Measurements from ENCODE around the gene PLPP3. TPM values are rescaled to one million over a fixed set of nuclear protein-coding genes. Genes with fewer than 3 reads are reported as not detected.

The PLPP3 gene
- total RNA-seq, 2 donors from 2014 or later = 164 to 271 TPM

DNA sequence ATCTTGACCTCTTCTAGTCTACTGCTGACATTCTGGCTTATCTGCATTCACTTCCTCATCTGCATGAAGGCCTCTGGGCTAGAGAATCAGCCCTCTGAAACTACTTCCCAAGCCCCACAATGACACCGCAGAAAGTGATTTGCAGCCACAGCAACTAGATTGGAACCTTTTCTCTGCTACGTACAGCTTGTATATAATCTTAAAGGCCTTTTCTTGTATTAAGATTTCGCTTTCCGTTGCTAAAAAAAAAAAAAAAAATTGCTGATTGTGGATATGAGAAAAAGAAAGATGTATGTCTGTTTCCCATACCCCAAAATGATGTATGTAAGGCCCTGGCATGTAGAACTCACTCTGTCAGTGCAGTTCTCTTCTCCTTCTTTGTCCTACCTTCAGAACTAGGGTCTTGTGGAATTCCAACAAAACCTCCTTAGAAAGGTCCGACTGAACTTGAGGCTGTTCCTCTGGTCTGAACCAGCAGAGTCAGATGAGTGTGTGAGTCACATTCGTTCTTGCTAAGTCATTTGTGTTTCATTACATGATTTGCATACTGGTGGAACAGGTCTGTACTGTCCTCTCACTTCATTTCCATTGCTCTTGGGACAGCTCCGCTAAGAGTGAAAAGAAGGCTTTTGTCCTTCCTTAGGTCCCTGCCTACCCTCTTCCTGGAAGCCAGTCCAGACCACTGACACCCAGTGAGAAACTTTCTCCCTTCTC, 62.7 kb downstream of the PLPP3 start:
- Histone ChIP-seq H3K27me3 (replicated peaks; ENCODE audit: insufficient read depth) (no peaks in the 10 kb centered on the region), H3K36me3 (peaks cover 7% of the 10 kb centered on the region), H3K4me1 (ENCODE audit: control insufficient read depth in 1 of 2, low read depth in 2 of 2) (no peaks in the 10 kb centered on the region), H3K9me3 (no peaks in the 10 kb centered on the region), H3K4me3 (no peak overlapping the region), H3K27ac (no peak overlapping the region)
- DNase-seq (ENCODE audit: low spot score) (no peak), ATAC-seq (ENCODE audit: insufficient number of reproducible peaks, low FRiP score, low read depth) (peak; percentile 55)
- TF ChIP-seq, protein P1, sequence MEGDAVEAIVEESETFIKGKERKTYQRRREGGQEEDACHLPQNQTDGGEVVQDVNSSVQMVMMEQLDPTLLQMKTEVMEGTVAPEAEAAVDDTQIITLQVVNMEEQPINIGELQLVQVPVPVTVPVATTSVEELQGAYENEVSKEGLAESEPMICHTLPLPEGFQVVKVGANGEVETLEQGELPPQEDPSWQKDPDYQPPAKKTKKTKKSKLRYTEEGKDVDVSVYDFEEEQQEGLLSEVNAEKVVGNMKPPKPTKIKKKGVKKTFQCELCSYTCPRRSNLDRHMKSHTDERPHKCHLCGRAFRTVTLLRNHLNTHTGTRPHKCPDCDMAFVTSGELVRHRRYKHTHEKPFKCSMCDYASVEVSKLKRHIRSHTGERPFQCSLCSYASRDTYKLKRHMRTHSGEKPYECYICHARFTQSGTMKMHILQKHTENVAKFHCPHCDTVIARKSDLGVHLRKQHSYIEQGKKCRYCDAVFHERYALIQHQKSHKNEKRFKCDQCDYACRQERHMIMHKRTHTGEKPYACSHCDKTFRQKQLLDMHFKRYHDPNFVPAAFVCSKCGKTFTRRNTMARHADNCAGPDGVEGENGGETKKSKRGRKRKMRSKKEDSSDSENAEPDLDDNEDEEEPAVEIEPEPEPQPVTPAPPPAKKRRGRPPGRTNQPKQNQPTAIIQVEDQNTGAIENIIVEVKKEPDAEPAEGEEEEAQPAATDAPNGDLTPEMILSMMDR (IDR thresholded peaks at IDR 0.05) = no peak

DNA sequence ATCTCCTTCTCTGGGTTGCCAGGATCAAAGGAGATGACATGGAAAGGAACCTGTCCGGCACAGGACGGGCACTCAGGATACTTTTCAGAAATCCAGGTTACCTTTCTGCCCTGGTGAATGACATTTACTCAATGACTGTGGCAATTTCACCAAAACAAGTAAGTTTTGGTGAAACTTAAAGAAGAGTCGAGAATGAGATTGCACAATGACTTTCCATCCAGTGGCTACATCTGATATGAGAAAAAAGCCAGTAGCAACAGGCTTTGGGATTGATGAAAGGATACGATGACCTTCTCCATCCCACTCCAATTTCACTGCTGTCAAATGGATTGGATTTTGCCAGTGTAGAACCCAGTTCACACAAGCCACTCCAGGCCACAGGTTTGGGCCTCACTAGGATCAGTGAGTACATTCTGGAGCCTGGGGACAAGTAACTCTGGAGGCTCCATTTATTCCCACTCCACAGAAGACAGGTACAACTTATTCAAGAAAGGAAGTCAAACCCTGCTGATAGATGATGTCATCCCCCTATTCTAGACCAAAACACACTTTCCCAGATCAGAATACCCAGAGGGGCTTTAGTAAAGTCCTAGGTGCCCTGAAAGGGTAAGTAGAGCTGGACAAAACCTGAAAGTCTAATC, 63.3 kb downstream of the PLPP3 start:
- no peak overlapping the region for H3K27ac ChIP-seq
- no peaks in the 10 kb centered on the region for H3K4me1 ChIP-seq (ENCODE audit: control insufficient read depth in 1 of 2, low read depth in 2 of 2)
- no peaks in the 10 kb centered on the region for H3K9me3 ChIP-seq
- DNase-seq (ENCODE audit: low spot score) = no peak
- no peak for ATAC-seq (ENCODE audit: insufficient number of reproducible peaks, low FRiP score, low read depth)
- no peak overlapping the region for H3K4me3 ChIP-seq
- H3K27me3 ChIP-seq (replicated peaks; ENCODE audit: insufficient read depth) = no peaks in the 10 kb centered on the region
- TF ChIP-seq, protein P1 (IDR thresholded peaks at IDR 0.05) = no peak
- H3K36me3 ChIP-seq = peaks cover 9% of the 10 kb centered on the region

DNA sequence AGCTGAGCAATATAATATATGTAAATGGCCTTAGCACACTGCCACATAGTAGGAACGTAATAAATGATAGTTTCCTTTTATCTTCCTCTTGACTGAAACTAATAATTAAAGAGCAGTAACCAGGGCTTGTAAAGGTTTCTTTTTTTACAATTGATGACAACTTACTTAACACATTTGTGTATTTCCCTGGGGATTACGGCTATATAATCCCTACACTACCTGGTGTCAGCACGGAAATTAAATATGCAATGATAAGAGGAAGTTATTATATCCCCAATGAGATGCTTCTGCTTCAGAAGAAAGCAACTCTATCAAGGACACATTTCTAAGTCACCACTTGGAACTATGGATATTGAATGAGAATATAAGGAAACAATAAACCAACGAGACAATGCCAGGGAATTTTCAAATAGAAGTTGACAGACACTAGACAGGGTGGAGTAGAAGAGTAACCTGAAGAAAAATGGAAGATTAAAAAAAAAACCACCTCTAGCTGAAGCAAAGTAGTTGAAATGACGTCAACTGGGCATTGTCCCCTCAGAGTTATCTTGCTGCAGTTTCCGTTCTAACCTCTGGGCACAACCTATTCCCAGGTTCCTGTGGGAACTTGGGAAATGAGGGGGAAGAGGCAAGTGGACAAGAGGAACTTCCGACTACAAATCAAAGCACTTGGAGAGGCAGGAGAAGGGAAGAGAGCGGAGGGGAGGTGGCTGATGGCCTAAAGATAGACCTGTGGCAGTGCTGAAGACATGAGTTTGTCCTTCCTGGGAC, 66.5 kb downstream of the PLPP3 start:
- Histone ChIP-seq H3K9me3 (no peaks in the 10 kb centered on the region), H3K36me3 (peaks cover 20% of the 10 kb centered on the region), H3K27me3 (replicated peaks; ENCODE audit: insufficient read depth) (no peaks in the 10 kb centered on the region), H3K27ac (no peak overlapping the region), H3K4me1 (ENCODE audit: control insufficient read depth in 1 of 2, low read depth in 2 of 2) (peaks cover 0 to 9% of the 10 kb centered on the region in 2 donors), H3K4me3 (no peak overlapping the region)
- TF ChIP-seq, protein P1 (IDR thresholded peaks at IDR 0.05) = no peak
- ATAC-seq (ENCODE audit: insufficient number of reproducible peaks, low FRiP score, low read depth) = no peak
- no peak for DNase-seq (ENCODE audit: low spot score)

DNA sequence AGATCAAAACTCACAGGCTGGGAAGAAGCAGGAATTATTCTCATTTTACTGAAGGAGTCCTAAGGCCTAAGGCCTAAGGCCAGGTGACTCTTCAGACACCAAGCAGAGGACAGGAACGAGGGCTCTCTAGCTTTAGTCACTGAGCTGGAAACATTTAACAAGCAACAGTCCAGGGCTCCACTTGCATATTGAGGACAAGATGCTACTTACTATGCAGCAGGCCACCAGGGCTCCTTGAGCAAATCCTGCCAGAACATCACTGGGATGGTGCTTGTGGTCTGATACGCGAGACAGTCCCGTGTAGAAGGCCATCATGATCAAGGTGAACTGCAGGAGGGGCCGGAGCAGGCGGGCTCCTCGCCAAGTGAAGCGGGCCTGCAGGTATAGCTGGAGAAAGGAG, 67.6 kb downstream of the PLPP3 start:
- Histone ChIP-seq H3K27me3 (replicated peaks; ENCODE audit: insufficient read depth) (no peaks in the 10 kb centered on the region), H3K9me3 (no peaks in the 10 kb centered on the region), H3K4me1 (ENCODE audit: control insufficient read depth in 1 of 2, low read depth in 2 of 2) (peaks cover 0 to 9% of the 10 kb centered on the region in 2 donors), H3K27ac (no peak overlapping the region), H3K36me3 (peaks cover 27% of the 10 kb centered on the region), H3K4me3 (no peak overlapping the region)
- DNase-seq (ENCODE audit: low spot score) (no peak), ATAC-seq (ENCODE audit: insufficient number of reproducible peaks, low FRiP score, low read depth) (no peak)
- TF ChIP-seq, protein P1 (IDR thresholded peaks at IDR 0.05) = no peak

DNA sequence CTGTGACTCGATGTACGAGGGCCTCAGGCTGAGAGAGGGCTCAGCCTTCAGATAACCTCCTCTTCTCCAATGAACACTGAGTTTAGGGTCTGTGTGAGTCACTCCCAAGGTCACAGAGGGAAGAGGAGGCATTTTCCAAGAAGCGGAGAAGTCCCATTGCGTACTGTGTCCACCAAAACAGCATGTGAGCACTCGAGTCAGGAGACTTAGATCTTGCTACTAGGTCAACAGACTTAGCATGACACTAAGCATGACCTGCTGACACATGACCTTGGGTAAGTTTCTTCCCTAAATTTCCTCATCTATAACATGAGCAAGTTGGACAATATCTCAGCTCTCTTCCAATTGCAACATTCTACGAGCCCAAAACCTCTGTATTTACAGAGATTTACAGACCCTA, 68.0 kb downstream of the PLPP3 start:
- TF ChIP-seq, protein P1 (IDR thresholded peaks at IDR 0.05) = no peak
- no peak overlapping the region for H3K4me3 ChIP-seq
- no peaks in the 10 kb centered on the region for H3K9me3 ChIP-seq
- DNase-seq (ENCODE audit: low spot score) (no peak), ATAC-seq (ENCODE audit: insufficient number of reproducible peaks, low FRiP score, low read depth) (no peak)
- peaks cover 29% of the 10 kb centered on the region for H3K36me3 ChIP-seq
- H3K27me3 ChIP-seq (replicated peaks; ENCODE audit: insufficient read depth) = no peaks in the 10 kb centered on the region
- H3K4me1 ChIP-seq (ENCODE audit: control insufficient read depth in 1 of 2, low read depth in 2 of 2) = peaks cover 0 to 9% of the 10 kb centered on the region in 2 donors
- H3K27ac ChIP-seq = no peak overlapping the region

All from thoracic aorta (tissue), 2 donors.